Measurements from ENCODE around the gene MAGT1.
"Not testable (repeated sequence)": the region's sequence is repeated elsewhere in the genome, so short reads cannot be mapped to it uniquely, and the experiment has no call there.

The MAGT1 gene

GRCh38 chrX:77922787-77923186 lies 27.6 kb upstream of the MAGT1 start:
- no peak overlapping the region for H3K4me3 ChIP-seq (ENCODE audit: insufficient read depth, low read length, poor library complexity, severe bottlenecking)
- H3K27ac ChIP-seq (ENCODE audit: low read depth, low read length): no peak overlapping the region
- no peaks in the 10 kb centered on the region for H3K27me3 ChIP-seq (ENCODE audit: low read length)
- TF ChIP-seq EZH2phosphoT487 (conservative IDR thresholded peaks at IDR 0.05; ENCODE audit: low read length): no peak
- no peak for TF ChIP-seq CTCF (IDR thresholded peaks at IDR 0.05; ENCODE audit: insufficient read depth, low read length, poor library complexity, severe bottlenecking)
- no peak overlapping the region for H3K4me2 ChIP-seq (ENCODE audit: low read depth, low read length, poor library complexity, severe bottlenecking)
- H3K9me2 ChIP-seq (replicated peaks; ENCODE audit: insufficient read depth, low read length): no peaks in the 10 kb centered on the region
- H3F3A ChIP-seq (ENCODE audit: insufficient read depth): no peaks in the 10 kb centered on the region
- H3K9ac ChIP-seq (ENCODE audit: low read length): no peak overlapping the region
- no peak overlapping the region for H2AFZ ChIP-seq (ENCODE audit: low read depth, low read length, severe bottlenecking)
- no peaks in the 10 kb centered on the region for H3K9me3 ChIP-seq (ENCODE audit: insufficient read depth, low read length)
- H3K36me3 ChIP-seq (ENCODE audit: low read length): no peaks in the 10 kb centered on the region
- H3K79me2 ChIP-seq (ENCODE audit: insufficient read depth, low read length): no peaks in the 10 kb centered on the region
- H4K20me1 ChIP-seq (ENCODE audit: low read depth, low read length): no peaks in the 10 kb centered on the region

DNA sequence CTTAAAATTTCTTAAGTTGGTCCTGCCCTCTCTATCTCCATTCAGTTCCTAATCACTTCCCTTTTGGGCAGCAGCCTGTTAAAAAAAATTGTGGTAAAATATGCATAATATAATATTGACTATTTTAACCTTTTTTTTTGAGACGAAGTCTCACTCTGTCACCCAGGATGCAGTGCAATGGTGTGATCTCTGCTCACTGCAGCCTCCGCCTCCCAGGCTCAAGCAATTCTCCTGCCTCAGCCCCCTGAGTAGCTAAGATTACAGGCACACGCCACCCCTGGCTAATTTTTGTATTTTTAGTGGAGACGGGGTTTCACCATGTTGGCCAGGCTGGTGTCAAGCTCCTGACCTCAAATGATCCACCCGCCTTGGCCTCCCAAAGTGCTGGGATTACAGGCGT lies 24.1 kb upstream of the MAGT1 start:
- H3K79me2 ChIP-seq (ENCODE audit: insufficient read depth, low read length); H3F3A ChIP-seq (ENCODE audit: insufficient read depth); H3K4me3 ChIP-seq (ENCODE audit: insufficient read depth, low read length, poor library complexity, severe bottlenecking); H3K27me3 ChIP-seq (ENCODE audit: low read length); H2AFZ ChIP-seq (ENCODE audit: low read depth, low read length, severe bottlenecking); H3K9ac ChIP-seq (ENCODE audit: low read length); H3K36me3 ChIP-seq (ENCODE audit: low read length); H3K9me3 ChIP-seq (ENCODE audit: insufficient read depth, low read length); H4K20me1 ChIP-seq (ENCODE audit: low read depth, low read length); H3K4me2 ChIP-seq (ENCODE audit: low read depth, low read length, poor library complexity, severe bottlenecking); H3K9me2 ChIP-seq (replicated peaks; ENCODE audit: insufficient read depth, low read length); H3K27ac ChIP-seq (ENCODE audit: low read depth, low read length): not testable (repeated sequence)

GRCh38 chrX:77918568-77918967 lies 23.3 kb upstream of the MAGT1 start:
- no peak overlapping the region for H3K4me2 ChIP-seq (ENCODE audit: low read depth, low read length, poor library complexity, severe bottlenecking)

More at GRCh38 chrX:77918568-77918967, 23.3 kb upstream of the MAGT1 start:
- Histone ChIP-seq H3K36me3 (ENCODE audit: low read length) (no peaks in the 10 kb centered on the region), H3K27ac (ENCODE audit: low read depth, low read length) (no peak overlapping the region), H3F3A (ENCODE audit: insufficient read depth) (no peaks in the 10 kb centered on the region), H3K4me3 (ENCODE audit: insufficient read depth, low read length, poor library complexity, severe bottlenecking) (no peak overlapping the region), H3K79me2 (ENCODE audit: insufficient read depth, low read length) (0 out of 2 replicates have a peak, but pooled peaks cover 4% of the 10 kb centered on the region), H3K9me3 (ENCODE audit: insufficient read depth, low read length) (no peaks in the 10 kb centered on the region), H2AFZ (ENCODE audit: low read depth, low read length, severe bottlenecking) (no peak overlapping the region), H4K20me1 (ENCODE audit: low read depth, low read length) (no peaks in the 10 kb centered on the region), H3K27me3 (ENCODE audit: low read length) (no peaks in the 10 kb centered on the region), H3K9me2 (replicated peaks; ENCODE audit: insufficient read depth, low read length) (no peaks in the 10 kb centered on the region), H3K9ac (ENCODE audit: low read length) (no peak overlapping the region)
- TF ChIP-seq CTCF (IDR thresholded peaks at IDR 0.05; ENCODE audit: insufficient read depth, low read length, poor library complexity, severe bottlenecking): no peak
